Gastroesophageal sphincter (tissue), 4 donors: ENCODE measurements around the gene ZEB2. TPM values are rescaled to one million over a fixed set of nuclear protein-coding genes. Genes with fewer than 3 reads are reported as not detected.

Experiments
- ATAC-seq: fragments of 150-250 bp; one replicate; pipeline ENCODE4 v1.9.1; 2016; ENCODE audit warnings: mild to moderate bottlenecking, moderate library complexity
- H3K27ac ChIP-seq, 4 donors: fragments of 200-600 bp; sonication (generic) in 3 of 4; 1 replicate in 3 of 4; 2 replicates in 1 of 4; pipeline ENCODE4 v1.5.1; 2016 to 2019
- H3K27me3 ChIP-seq: fragments of 200-600 bp; sonication (generic); one replicate; pipeline ENCODE4 v1.5.1; 2019
- H3K36me3 ChIP-seq, 2 donors: fragments of 200-600 bp; sonication (generic); one replicate each; pipeline ENCODE4 v1.5.1; 2019; ENCODE audit warnings: control low read depth in 1 of 2
- H3K4me1 ChIP-seq, 3 donors: fragments of 200-600 bp; sonication (generic); 1 replicate in 2 of 3; 2 replicates in 1 of 3; pipeline ENCODE4 v1.5.1; 2016 to 2019; ENCODE audit warnings: control low read depth in 2 of 3
- H3K4me3 ChIP-seq, 2 donors: fragments of 200-600 bp; sonication (generic); one replicate each; pipeline ENCODE4 v1.5.1; 2019; ENCODE audit warnings: mild to moderate bottlenecking in 1 of 2, moderate library complexity in 1 of 2
- H3K9me3 ChIP-seq, 3 donors: fragments of 200-600 bp; sonication (generic); one replicate each; pipeline ENCODE4 v1.5.1; 2017 to 2019; ENCODE audit warnings: control low read depth in 2 of 3
- EP300 ChIP-seq: sonication (generic); formaldehyde crosslinking; IDR thresholded peaks from one replicate; pipeline ENCODE4 v1.6.1; 2017; ENCODE audit warnings: antibody characterized with exemption, mild to moderate bottlenecking
- POLR2A ChIP-seq, 2 donors: fragments of 450-650 bp; IDR thresholded peaks; one replicate each; pipeline ENCODE4 v1.6.1; 2017; ENCODE audit warnings: antibody characterized with exemption in 2 of 2, mild to moderate bottlenecking in 2 of 2, moderate library complexity in 1 of 2
- POLR2AphosphoS5 ChIP-seq: sonication (generic); formaldehyde crosslinking; IDR thresholded peaks from one replicate; pipeline ENCODE4 v1.6.1; 2017; ENCODE audit warnings: antibody characterized with exemption
- WGBS, 2 donors: methylation state at CpG; one replicate each; pipeline ENCODE4 v1.1.5; 2018; ENCODE audit warnings: low coverage in 1 of 2; 5-methylcytosine and 5-hydroxymethylcytosine counted together
- total RNA-seq, 4 donors: library from RNA; depleted of rRNA; stranded (reverse); fragments of >200 nt; gene quantifications; one replicate each; pipeline ENCODE4 v1.1.0, GENCODE V29; 2016
- TF ChIP-seq, protein P1 (sequence below), 4 experiments: fragments of 200-600 bp in 2 of 4; fragments of 450-650 bp in 2 of 4; sonication (generic) in 1 of 4; IDR thresholded peaks; one replicate each; pipeline ENCODE4 v1.5.1; 2017 to 2019; ENCODE audit warnings: antibody characterized with exemption in 4 of 4, mild to moderate bottlenecking in 2 of 4, moderate library complexity in 2 of 4

Gene ZEB2
- total RNA-seq, 4 donors from 2014 or later: 42.3 to 95.7 (median 53.8) TPM

DNA sequence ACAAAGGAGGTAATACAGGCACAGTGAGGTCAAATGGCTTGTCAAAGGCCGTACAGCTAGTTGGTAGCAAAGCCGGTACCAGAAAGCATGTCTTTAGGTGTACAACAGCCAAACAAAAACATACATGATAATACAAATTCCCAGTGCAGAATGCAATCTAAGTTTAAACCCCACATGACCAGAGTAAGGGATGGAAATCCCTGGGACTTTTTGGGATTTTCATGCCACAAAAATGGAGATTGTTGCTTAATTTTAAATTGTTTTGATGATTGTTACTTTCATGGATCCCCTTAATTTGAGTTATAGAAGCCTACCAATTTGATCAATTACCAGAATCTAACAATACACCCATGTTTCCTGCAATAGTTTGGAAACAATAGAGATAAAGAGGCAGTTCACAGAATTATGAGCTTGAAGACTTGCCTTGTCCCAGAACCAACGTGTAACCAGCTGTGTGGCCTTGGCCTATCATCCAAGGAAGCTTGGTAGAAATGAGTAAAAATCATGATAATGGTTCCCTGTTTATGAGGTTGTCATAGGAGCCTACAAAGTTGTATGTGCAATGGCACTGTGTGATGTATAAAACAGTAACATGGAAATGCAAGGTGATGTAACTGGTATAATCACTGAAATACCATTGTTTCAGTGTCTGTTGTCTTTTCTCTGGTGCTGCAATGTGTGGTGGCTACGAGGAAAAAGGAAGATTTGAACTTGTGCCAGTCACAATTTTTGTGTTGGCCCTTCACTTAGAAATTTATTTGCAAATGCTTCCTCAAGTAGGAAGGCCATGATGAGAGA is 85.3 kb downstream of the ZEB2 start:
- 61 to 65% methylated on average over 4 of the region's 4 CpGs for WGBS, 2 donors
- no peaks in the 10 kb centered on the region for H3K9me3 ChIP-seq
- no peak overlapping the region for H3K4me3 ChIP-seq
- no peaks in the 10 kb centered on the region for H3K27me3 ChIP-seq
- H3K4me1 ChIP-seq: peaks cover 0 to 22% (median 0%) of the 10 kb centered on the region in 3 donors
- ATAC-seq: no peak
- H3K36me3 ChIP-seq: no peaks in the 10 kb centered on the region
- TF ChIP-seq, protein P1, sequence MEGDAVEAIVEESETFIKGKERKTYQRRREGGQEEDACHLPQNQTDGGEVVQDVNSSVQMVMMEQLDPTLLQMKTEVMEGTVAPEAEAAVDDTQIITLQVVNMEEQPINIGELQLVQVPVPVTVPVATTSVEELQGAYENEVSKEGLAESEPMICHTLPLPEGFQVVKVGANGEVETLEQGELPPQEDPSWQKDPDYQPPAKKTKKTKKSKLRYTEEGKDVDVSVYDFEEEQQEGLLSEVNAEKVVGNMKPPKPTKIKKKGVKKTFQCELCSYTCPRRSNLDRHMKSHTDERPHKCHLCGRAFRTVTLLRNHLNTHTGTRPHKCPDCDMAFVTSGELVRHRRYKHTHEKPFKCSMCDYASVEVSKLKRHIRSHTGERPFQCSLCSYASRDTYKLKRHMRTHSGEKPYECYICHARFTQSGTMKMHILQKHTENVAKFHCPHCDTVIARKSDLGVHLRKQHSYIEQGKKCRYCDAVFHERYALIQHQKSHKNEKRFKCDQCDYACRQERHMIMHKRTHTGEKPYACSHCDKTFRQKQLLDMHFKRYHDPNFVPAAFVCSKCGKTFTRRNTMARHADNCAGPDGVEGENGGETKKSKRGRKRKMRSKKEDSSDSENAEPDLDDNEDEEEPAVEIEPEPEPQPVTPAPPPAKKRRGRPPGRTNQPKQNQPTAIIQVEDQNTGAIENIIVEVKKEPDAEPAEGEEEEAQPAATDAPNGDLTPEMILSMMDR (IDR thresholded peaks at IDR 0.05): no peak
- TF ChIP-seq POLR2AphosphoS5: no peak
- no peak for TF ChIP-seq POLR2A (IDR thresholded peaks at IDR 0.05)
- no peak for TF ChIP-seq EP300
- H3K27ac ChIP-seq: peak overlapping the region in 1 of 4 donors; percentile 34

DNA sequence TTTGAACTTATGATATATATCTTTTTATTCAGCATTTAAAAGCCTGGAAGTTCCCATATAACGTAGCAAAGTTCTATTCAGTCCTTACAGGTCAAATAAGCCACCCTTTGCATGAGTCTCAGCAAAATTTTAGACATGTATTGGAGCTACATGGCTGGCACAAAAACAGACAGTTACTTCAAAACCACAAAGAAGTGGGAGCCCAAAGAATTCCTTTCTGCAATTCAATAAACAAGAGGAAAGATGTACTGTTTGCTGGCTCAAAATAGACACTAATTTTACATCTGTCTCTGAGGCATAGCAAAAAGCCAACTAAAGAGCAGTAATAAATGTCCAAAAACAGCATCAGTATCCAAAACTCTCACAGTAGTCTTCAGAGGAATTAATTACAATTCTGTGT is 87.0 kb downstream of the ZEB2 start:
- no peak overlapping the region for H3K4me3 ChIP-seq
- no peaks in the 10 kb centered on the region for H3K36me3 ChIP-seq
- TF ChIP-seq, protein P1 (IDR thresholded peaks at IDR 0.05): no peak
- no peak for TF ChIP-seq POLR2AphosphoS5
- TF ChIP-seq POLR2A (IDR thresholded peaks at IDR 0.05): no peak
- no peak for TF ChIP-seq EP300
- WGBS, 2 donors: 50 to 57% methylated on average over 1 of the region's 1 CpG
- no peaks in the 10 kb centered on the region for H3K27me3 ChIP-seq
- H3K27ac ChIP-seq: no peak overlapping the region
- ATAC-seq: no peak
- no peaks in the 10 kb centered on the region for H3K9me3 ChIP-seq
- H3K4me1 ChIP-seq: peaks cover 0 to 10% (median 0%) of the 10 kb centered on the region in 3 donors

DNA sequence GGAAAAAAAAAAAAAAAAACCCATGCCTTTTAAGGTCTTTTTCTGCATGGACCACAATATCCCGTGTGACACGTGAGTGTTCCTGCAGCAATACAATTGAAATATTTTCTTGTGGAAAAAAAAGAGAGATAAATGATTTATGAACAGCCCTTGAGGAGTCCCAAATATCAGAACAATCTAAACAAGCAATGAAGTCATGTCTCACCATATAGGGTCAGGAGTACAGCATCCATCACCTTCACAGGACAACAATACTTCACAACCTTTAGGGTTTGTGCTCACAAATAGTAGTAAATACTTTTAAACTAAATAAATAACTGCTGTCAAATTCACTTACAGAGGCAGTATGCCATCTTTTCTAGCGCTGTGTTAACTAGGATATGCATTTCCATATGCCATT is 87.9 kb downstream of the ZEB2 start:
- 77 to 84% methylated on average over 3 of the region's 3 CpGs for WGBS, 2 donors
- no peak overlapping the region for H3K4me3 ChIP-seq
- peak overlapping the region in 3 of 4 donors; percentile 18 to 61 (median 21) for H3K27ac ChIP-seq
- peaks cover 0 to 14% (median 3%) of the 10 kb centered on the region in 3 donors for H3K4me1 ChIP-seq
- ATAC-seq: no peak
- TF ChIP-seq, protein P1 (IDR thresholded peaks at IDR 0.05): no peak
- TF ChIP-seq POLR2AphosphoS5 (no peak), POLR2A (IDR thresholded peaks at IDR 0.05) (no peak), EP300 (no peak)
- H3K27me3 ChIP-seq: no peaks in the 10 kb centered on the region
- no peaks in the 10 kb centered on the region for H3K9me3 ChIP-seq
- no peaks in the 10 kb centered on the region for H3K36me3 ChIP-seq

DNA sequence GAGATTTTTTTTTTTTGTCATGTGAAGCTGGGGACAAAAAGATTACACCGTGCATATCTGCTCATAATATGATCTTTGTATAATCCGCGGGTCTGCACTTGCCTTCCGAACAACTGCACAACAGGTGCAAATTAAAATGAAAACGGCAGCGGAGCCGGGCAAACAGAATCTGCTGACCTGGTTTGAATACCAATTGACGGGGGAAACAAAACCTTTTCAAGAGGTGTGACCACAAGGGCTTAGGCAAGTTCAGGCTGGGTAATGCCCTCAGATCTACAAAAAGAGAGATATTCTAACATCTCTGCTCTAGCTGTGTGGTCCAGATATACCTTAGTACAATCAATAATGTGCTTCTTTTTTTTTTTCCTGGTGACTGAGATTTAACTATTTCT is 88.5 kb downstream of the ZEB2 start:
- Histone ChIP-seq H3K4me3 (peak overlapping the region in 1 of 2 donors; percentile 19), H3K36me3 (no peaks in the 10 kb centered on the region), H3K9me3 (no peaks in the 10 kb centered on the region), H3K4me1 (peaks cover 0 to 20% (median 3%) of the 10 kb centered on the region in 3 donors), H3K27ac (peak overlapping the region in 3 of 4 donors; percentile 21 to 61 (median 49)), H3K27me3 (no peaks in the 10 kb centered on the region)
- no peak for ATAC-seq
- 37 to 60% methylated on average over 7 of the region's 8 CpGs for WGBS, 2 donors
- TF ChIP-seq EP300: no peak
- TF ChIP-seq POLR2AphosphoS5: no peak
- TF ChIP-seq, protein P1 (IDR thresholded peaks at IDR 0.05): no peak
- TF ChIP-seq POLR2A (IDR thresholded peaks at IDR 0.05): no peak
